ENCODE measurements around the gene NCEH1.
A peak's percentile ranks its signal among the peaks of the same experiment; 100 is the strongest.

NCEH1 gene

GRCh38 chr3:172625404-172625803 is 85.5 kb downstream of the NCEH1 start:
- no peak overlapping the region for H3K4me2 ChIP-seq (ENCODE audit: low read depth, low read length, poor library complexity, severe bottlenecking)
- H3K4me3 ChIP-seq (ENCODE audit: low read length, poor library complexity, severe bottlenecking): no peak overlapping the region
- no peaks in the 10 kb centered on the region for H3K79me2 ChIP-seq (ENCODE audit: insufficient read depth, low read length)
- no peaks in the 10 kb centered on the region for H3K9me3 ChIP-seq (ENCODE audit: insufficient read depth, low read depth, low read length)
- no peak overlapping the region for H2AFZ ChIP-seq (ENCODE audit: low read length)
- peaks cover 12% of the 10 kb centered on the region for H3K4me1 ChIP-seq (ENCODE audit: insufficient read depth, low read length, poor library complexity, severe bottlenecking)
- H3F3A ChIP-seq (ENCODE audit: low read depth): no peaks in the 10 kb centered on the region
- H3K36me3 ChIP-seq (ENCODE audit: insufficient read depth, low read length): no peaks in the 10 kb centered on the region
- H3K27me3 ChIP-seq (ENCODE audit: insufficient read depth, low read length, poor library complexity, severe bottlenecking): no peaks in the 10 kb centered on the region
- no peak overlapping the region for H3K9ac ChIP-seq (ENCODE audit: low read depth, low read length, poor library complexity, severe bottlenecking)
- no peaks in the 10 kb centered on the region for H4K20me1 ChIP-seq (ENCODE audit: insufficient read depth, low read length, poor library complexity, severe bottlenecking)
- H3K9me2 ChIP-seq (replicated peaks; ENCODE audit: low read depth, low read length): no peaks in the 10 kb centered on the region
- TF ChIP-seq, protein P1, sequence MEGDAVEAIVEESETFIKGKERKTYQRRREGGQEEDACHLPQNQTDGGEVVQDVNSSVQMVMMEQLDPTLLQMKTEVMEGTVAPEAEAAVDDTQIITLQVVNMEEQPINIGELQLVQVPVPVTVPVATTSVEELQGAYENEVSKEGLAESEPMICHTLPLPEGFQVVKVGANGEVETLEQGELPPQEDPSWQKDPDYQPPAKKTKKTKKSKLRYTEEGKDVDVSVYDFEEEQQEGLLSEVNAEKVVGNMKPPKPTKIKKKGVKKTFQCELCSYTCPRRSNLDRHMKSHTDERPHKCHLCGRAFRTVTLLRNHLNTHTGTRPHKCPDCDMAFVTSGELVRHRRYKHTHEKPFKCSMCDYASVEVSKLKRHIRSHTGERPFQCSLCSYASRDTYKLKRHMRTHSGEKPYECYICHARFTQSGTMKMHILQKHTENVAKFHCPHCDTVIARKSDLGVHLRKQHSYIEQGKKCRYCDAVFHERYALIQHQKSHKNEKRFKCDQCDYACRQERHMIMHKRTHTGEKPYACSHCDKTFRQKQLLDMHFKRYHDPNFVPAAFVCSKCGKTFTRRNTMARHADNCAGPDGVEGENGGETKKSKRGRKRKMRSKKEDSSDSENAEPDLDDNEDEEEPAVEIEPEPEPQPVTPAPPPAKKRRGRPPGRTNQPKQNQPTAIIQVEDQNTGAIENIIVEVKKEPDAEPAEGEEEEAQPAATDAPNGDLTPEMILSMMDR (conservative IDR thresholded peaks at IDR 0.05; ENCODE audit: low read length): no peak
- no peak for TF ChIP-seq EZH2phosphoT487 (IDR thresholded peaks at IDR 0.05; ENCODE audit: borderline replicate concordance)

- no peak overlapping the region for H3K4me2 ChIP-seq (ENCODE audit: low read depth, low read length, poor library complexity, severe bottlenecking)
- H3K36me3 ChIP-seq (ENCODE audit: insufficient read depth, low read length): no peaks in the 10 kb centered on the region
- TF ChIP-seq, protein P1 (conservative IDR thresholded peaks at IDR 0.05; ENCODE audit: low read length): no peak
- no peak for TF ChIP-seq EZH2phosphoT487 (IDR thresholded peaks at IDR 0.05; ENCODE audit: borderline replicate concordance)
- no peaks in the 10 kb centered on the region for H3K27me3 ChIP-seq (ENCODE audit: insufficient read depth, low read length, poor library complexity, severe bottlenecking)
- H3K9me3 ChIP-seq (ENCODE audit: insufficient read depth, low read depth, low read length): no peaks in the 10 kb centered on the region
- H3K9me2 ChIP-seq (replicated peaks; ENCODE audit: low read depth, low read length): no peaks in the 10 kb centered on the region
- no peaks in the 10 kb centered on the region for H4K20me1 ChIP-seq (ENCODE audit: insufficient read depth, low read length, poor library complexity, severe bottlenecking)
- no peaks in the 10 kb centered on the region for H3F3A ChIP-seq (ENCODE audit: low read depth)
- H3K4me1 ChIP-seq (ENCODE audit: insufficient read depth, low read length, poor library complexity, severe bottlenecking): peaks cover 12% of the 10 kb centered on the region
- no peak overlapping the region for H3K9ac ChIP-seq (ENCODE audit: low read depth, low read length, poor library complexity, severe bottlenecking)
- no peaks in the 10 kb centered on the region for H3K79me2 ChIP-seq (ENCODE audit: insufficient read depth, low read length)
- no peak overlapping the region for H2AFZ ChIP-seq (ENCODE audit: low read length)
- H3K4me3 ChIP-seq (ENCODE audit: low read length, poor library complexity, severe bottlenecking): no peak overlapping the region
These were observed 85.9 kb downstream of the NCEH1 start for GRCh38 chr3:172624999-172625398.

- Histone ChIP-seq H3K4me1 (ENCODE audit: insufficient read depth, low read length, poor library complexity, severe bottlenecking) (peaks cover 12% of the 10 kb centered on the region), H4K20me1 (ENCODE audit: insufficient read depth, low read length, poor library complexity, severe bottlenecking) (no peaks in the 10 kb centered on the region), H3K79me2 (ENCODE audit: insufficient read depth, low read length) (no peaks in the 10 kb centered on the region), H3K9me2 (replicated peaks; ENCODE audit: low read depth, low read length) (no peaks in the 10 kb centered on the region), H3K9me3 (ENCODE audit: insufficient read depth, low read depth, low read length) (no peaks in the 10 kb centered on the region), H3F3A (ENCODE audit: low read depth) (no peaks in the 10 kb centered on the region), H3K4me3 (ENCODE audit: low read length, poor library complexity, severe bottlenecking) (peak overlapping the region; percentile 50), H3K27me3 (ENCODE audit: insufficient read depth, low read length, poor library complexity, severe bottlenecking) (no peaks in the 10 kb centered on the region), H2AFZ (ENCODE audit: low read length) (peak overlapping the region; percentile 71), H3K4me2 (ENCODE audit: low read depth, low read length, poor library complexity, severe bottlenecking) (peak overlapping the region; percentile 52), H3K9ac (ENCODE audit: low read depth, low read length, poor library complexity, severe bottlenecking) (no peak overlapping the region), H3K36me3 (ENCODE audit: insufficient read depth, low read length) (no peaks in the 10 kb centered on the region)
- TF ChIP-seq, protein P1 (conservative IDR thresholded peaks at IDR 0.05; ENCODE audit: low read length): peak; percentile 72
- no peak for TF ChIP-seq EZH2phosphoT487 (IDR thresholded peaks at IDR 0.05; ENCODE audit: borderline replicate concordance)
These were observed 87.8 kb downstream of the NCEH1 start for GRCh38 chr3:172622916-172623700.
